ENCODE results near the gene PCDHB2. TPM values are rescaled to one million over a fixed set of nuclear protein-coding genes. Genes with fewer than 3 reads are reported as not detected.

The PCDHB2 gene
- total and polyA plus RNA-seq, 2 of the 4 experiments (the other 2 are of a cell fraction) = 0.36 to 0.46 TPM

GRCh38 chr5:141119250-141119649 lies 24.8 kb downstream of the PCDHB2 start:
- H3K9me1 ChIP-seq (ENCODE audit: insufficient read depth, low read length) = no peaks in the 10 kb centered on the region
- TF ChIP-seq FOS (IDR thresholded peaks at IDR 0.05; ENCODE audit: low read depth, low read length) (no peak), RCOR1 (IDR thresholded peaks at IDR 0.05; ENCODE audit: insufficient replicate concordance, low read length) (no peak), RAD21 (IDR thresholded peaks at IDR 0.05; ENCODE audit: low read length) (no peak), CTCF (conservative IDR thresholded peaks at IDR 0.05; ENCODE audit: low read depth, low read length) (no peak), MAZ (IDR thresholded peaks at IDR 0.05; ENCODE audit: borderline replicate concordance, low read depth, low read length) (no peak), BHLHE40 (IDR thresholded peaks at IDR 0.05; ENCODE audit: low read depth, low read length) (no peak), RFX5 (IDR thresholded peaks at IDR 0.05; ENCODE audit: low read depth, low read length) (no peak), CHD1 (IDR thresholded peaks at IDR 0.05; ENCODE audit: low read depth, low read length) (no peak), CEBPB (IDR thresholded peaks at IDR 0.05; ENCODE audit: low read depth, low read length) (no peak), MXI1 (IDR thresholded peaks at IDR 0.05; ENCODE audit: borderline replicate concordance, low read depth, low read length) (no peak), SMC3 (IDR thresholded peaks at IDR 0.05; ENCODE audit: low read depth, low read length) (no peak), POLR2A (IDR thresholded peaks at IDR 0.05; ENCODE audit: low read depth, low read length) (no peak), ELK1 (IDR thresholded peaks at IDR 0.05; ENCODE audit: borderline replicate concordance, low read depth, low read length) (no peak), USF2 (IDR thresholded peaks at IDR 0.05; ENCODE audit: low read depth, low read length) (no peak), MAFK (IDR thresholded peaks at IDR 0.05; ENCODE audit: low read depth, low read length) (no peak), NFE2L2 (IDR thresholded peaks at IDR 0.05; ENCODE audit: low read depth, low read length) (no peak)
- H2AK5ac ChIP-seq (ENCODE audit: low read depth, low read length) = no peak overlapping the region
- DNase-seq = no peak
- no peak overlapping the region for H2BK5ac ChIP-seq (ENCODE audit: low read depth, low read length, poor library complexity, severe bottlenecking)
- H4K8ac ChIP-seq (ENCODE audit: low read depth in 2 of 2, low read length in 2 of 2) = no peak overlapping the region
- no TSS peak for BruUV-seq (replicated peaks)
- peaks cover 12% of the 10 kb centered on the region for H3K9me3 ChIP-seq (ENCODE audit: control insufficient read depth, insufficient read depth, low read length)
- H2AFZ ChIP-seq (replicated peaks; ENCODE audit: low read length, poor library complexity) = no peak overlapping the region
- intact Hi-C loops (cut with micrococcal nuclease) = no loop called here
- no peak overlapping the region for H3K4ac ChIP-seq (ENCODE audit: low read depth, low read length)
- no peak overlapping the region for H2BK15ac ChIP-seq (ENCODE audit: low read depth, low read length)
- no peak overlapping the region for H3K27ac ChIP-seq (ENCODE audit: insufficient read depth, low read length)
- no peak overlapping the region for H3K23ac ChIP-seq (ENCODE audit: low read depth, low read length)
- H4K5ac ChIP-seq (ENCODE audit: low read depth, low read length) = no peak overlapping the region
- no peak for ATAC-seq (ENCODE audit: low read depth)
- H3K4me1 ChIP-seq (ENCODE audit: control insufficient read depth, insufficient read depth, low read length) = no peaks in the 10 kb centered on the region
- no peak overlapping the region for H4K91ac ChIP-seq (ENCODE audit: insufficient read depth, low read depth, low read length)
- POLR2A ChIA-PET (ENCODE audit: unreplicated experiment) = no interaction called here
- no peak overlapping the region for H3K14ac ChIP-seq (replicated peaks; ENCODE audit: low read depth, low read length)
- no peak overlapping the region for H3K18ac ChIP-seq (ENCODE audit: low read depth, low read length)
- no CpG with 5 or more reads among the region's 2 CpGs for whole genome bisulfite sequencing, 2 experiments (ENCODE audit: extremely low coverage in 2 of 2, insufficient read length in 1 of 2)
- in situ Hi-C loops (cut with MboI; ENCODE audit: low sequenced_read_pairs) = no loop called here
- H3K36me3 ChIP-seq (ENCODE audit: control insufficient read depth, insufficient read depth, low read length) = no peaks in the 10 kb centered on the region
- no peak overlapping the region for H2AK9ac ChIP-seq (replicated peaks; ENCODE audit: low read depth, low read length, poor library complexity)
- H3K9ac ChIP-seq (ENCODE audit: low read depth, low read length) = no peak overlapping the region
- no peaks in the 10 kb centered on the region for H4K20me1 ChIP-seq (ENCODE audit: insufficient read depth, low read length)
- dilution Hi-C loops (cut with HindIII; ENCODE audit: low sequenced_read_pairs, unreplicated experiment) = no loop called here
- no peaks in the 10 kb centered on the region for H3K27me3 ChIP-seq (ENCODE audit: control insufficient read depth, insufficient read depth, low read length)
- no peak overlapping the region for H3K4me3 ChIP-seq (ENCODE audit: insufficient read depth, low read depth, low read length)
- no peak overlapping the region for H2BK20ac ChIP-seq (ENCODE audit: low read depth, low read length)
- H3K4me2 ChIP-seq (ENCODE audit: low read depth, low read length) = no peak overlapping the region
- CTCF ChIA-PET = no interaction called here
- no peaks in the 10 kb centered on the region for H3K79me1 ChIP-seq (ENCODE audit: low read depth in 1 of 2, low read length in 2 of 2)
- H2BK120ac ChIP-seq (ENCODE audit: low read depth, low read length) = no peak overlapping the region
- H3K56ac ChIP-seq (ENCODE audit: extremely low read depth, insufficient read depth, low read length) = no peak overlapping the region

All from IMR-90 (cell line).